ENCODE results near the gene C17orf107. TPM values are rescaled to one million over a fixed set of nuclear protein-coding genes. Genes with fewer than 3 reads are reported as not detected.

Gene C17orf107
- total RNA-seq, 1 experiment from 2014 or later: 2.1 TPM

GRCh38 chr17:4947010-4947410 lies 47.7 kb downstream of the C17orf107 start:
- TF ChIP-seq CTCF (IDR thresholded peaks at IDR 0.05; ENCODE audit: unreplicated experiment): no peak
- CTCF ChIA-PET: interaction anchor here (0.7 kb wide), 1 partner anchor 157 kb away, joined by 4 read pairs; no protein-coding TSS in a partner anchor
- intact Hi-C loops (cut with micrococcal nuclease; ENCODE audit: unreplicated experiment): no loop called here
- no TSS peak for BruUV-seq (replicated peaks)
- Mint-ChIP-seq H3K27me3 (ENCODE audit: unreplicated experiment) (no peaks in the 10 kb centered on the region), H3K9me3 (ENCODE audit: low read depth, unreplicated experiment) (no peaks in the 10 kb centered on the region), H3K4me3 (ENCODE audit: low read depth, unreplicated experiment) (peak overlapping the region; percentile 89), H3K27ac (ENCODE audit: unreplicated experiment) (peak overlapping the region; percentile 98), H3K36me3 (ENCODE audit: insufficient read depth, unreplicated experiment) (peaks cover 73% of the 10 kb centered on the region), H3K4me1 (ENCODE audit: low read depth, unreplicated experiment) (peaks cover 30% of the 10 kb centered on the region)
- no peak for DNase-seq

- TF ChIP-seq CTCF (IDR thresholded peaks at IDR 0.05; ENCODE audit: unreplicated experiment): no peak
- Mint-ChIP-seq H3K27ac (ENCODE audit: unreplicated experiment) (peak overlapping the region; percentile 98), H3K4me3 (ENCODE audit: low read depth, unreplicated experiment) (peak overlapping the region; percentile 89), H3K36me3 (ENCODE audit: insufficient read depth, unreplicated experiment) (peaks cover 67% of the 10 kb centered on the region), H3K27me3 (ENCODE audit: unreplicated experiment) (no peaks in the 10 kb centered on the region), H3K4me1 (ENCODE audit: low read depth, unreplicated experiment) (peaks cover 28% of the 10 kb centered on the region), H3K9me3 (ENCODE audit: low read depth, unreplicated experiment) (no peaks in the 10 kb centered on the region)
- DNase-seq: peak; percentile 44
- CTCF ChIA-PET: interaction anchor here (0.7 kb wide), 1 partner anchor 156 kb away, joined by 4 read pairs; no protein-coding TSS in a partner anchor
- intact Hi-C loops (cut with micrococcal nuclease; ENCODE audit: unreplicated experiment): no loop called here
- BruUV-seq (replicated peaks): no TSS peak
Observed at GRCh38 chr17:4947411-4948165, 48.3 kb downstream of the C17orf107 start.

- H3K4me3 Mint-ChIP-seq (ENCODE audit: low read depth, unreplicated experiment): peak within 1 kb of the TSS; percentile 89
- peaks cover 59% of the 10 kb centered on the region for H3K36me3 Mint-ChIP-seq (ENCODE audit: insufficient read depth, unreplicated experiment)
- CTCF ChIA-PET: no interaction called here
Observed at GRCh38 chr17:4948166-4948930, 49.0 kb downstream of the C17orf107 start, which contains the start of gene PFN1. Gene PFN1 (minus strand): TSS chr17:4948530. CDS start chr17:4948394, 136 bp downstream.

More at GRCh38 chr17:4948166-4948930, 49.0 kb downstream of the C17orf107 start, which contains the start of gene PFN1:
- Mint-ChIP-seq H3K4me1 (ENCODE audit: low read depth, unreplicated experiment) (peaks cover 28% of the 10 kb centered on the region), H3K9me3 (ENCODE audit: low read depth, unreplicated experiment) (no peaks in the 10 kb centered on the region), H3K27ac (ENCODE audit: unreplicated experiment) (peak within 1 kb of the TSS; percentile 98), H3K27me3 (ENCODE audit: unreplicated experiment) (no peaks in the 10 kb centered on the region)
- no TSS peak for BruUV-seq (replicated peaks)
- DNase-seq: peak; percentile 83
- intact Hi-C loops (cut with micrococcal nuclease; ENCODE audit: unreplicated experiment): no loop called here
- TF ChIP-seq CTCF (IDR thresholded peaks at IDR 0.05; ENCODE audit: unreplicated experiment): no peak
